GM18498 (cell line): ENCODE data around the gene ACTR1B.
"Not testable (repeated sequence)": the region's sequence is repeated elsewhere in the genome, so short reads cannot be mapped to it uniquely, and the experiment has no call there.

ENCODE experiments used
- ATAC-seq: cut with Tn5 transposase; IDR thresholded peaks from one replicate; pipeline ENCODE4 v1.9.1; 2021; ENCODE audit warnings: mild to moderate bottlenecking, moderate library complexity; ENCODE audit not compliant: unreplicated experiment

Gene ACTR1B

GRCh38 chr2:97659256-97660043, 4.4 kb downstream of the ACTR1B start:
- no peak for ATAC-seq

GRCh38 chr2:97658691-97659157, 5.1 kb downstream of the ACTR1B start:
- no peak for ATAC-seq

GRCh38 chr2:97657986-97658690, 5.7 kb downstream of the ACTR1B start:
- no peak for ATAC-seq

GRCh38 chr2:97656905-97657587, 6.8 kb downstream of the ACTR1B start:
- no peak for ATAC-seq

- no peak for ATAC-seq
Measured at GRCh38 chr2:97656129-97656755, 7.6 kb downstream of the ACTR1B start.

- ATAC-seq: no peak
Measured at GRCh38 chr2:97654791-97655190, 9.1 kb downstream of the ACTR1B start.

GRCh38 chr2:97654309-97654708, 9.5 kb downstream of the ACTR1B start:
- no peak for ATAC-seq

GRCh38 chr2:97653874-97654273, 10.0 kb downstream of the ACTR1B start:
- no peak for ATAC-seq

- no peak for ATAC-seq
Measured at GRCh38 chr2:97653473-97653872, 10.4 kb downstream of the ACTR1B start.

GRCh38 chr2:97651114-97651513, 12.7 kb downstream of the ACTR1B start:
- ATAC-seq: no peak

GRCh38 chr2:97646977-97647376, 16.9 kb downstream of the ACTR1B start:
- no peak for ATAC-seq

- ATAC-seq: peak; percentile 95
Measured at GRCh38 chr2:97645695-97646629, 17.9 kb downstream of the ACTR1B start, which contains the start of gene COX5B. TSS of gene COX5B (plus strand) at chr2:97646062. CDS start at chr2:97646087, 25 bp downstream.

- peak; percentile 42 for ATAC-seq
Measured at GRCh38 chr2:97645112-97645694, 18.6 kb downstream of the ACTR1B start.

GRCh38 chr2:97644023-97644717, 19.7 kb downstream of the ACTR1B start:
- no peak for ATAC-seq

GRCh38 chr2:97626049-97626430, 37.8 kb downstream of the ACTR1B start:
- ATAC-seq: not testable (repeated sequence)

- ATAC-seq: not testable (repeated sequence)
Measured at GRCh38 chr2:97625354-97626048, 38.3 kb downstream of the ACTR1B start.

GRCh38 chr2:97622976-97623375, 40.9 kb downstream of the ACTR1B start:
- ATAC-seq: not testable (repeated sequence)

- not testable (repeated sequence) for ATAC-seq
Measured at GRCh38 chr2:97620492-97620891, 43.4 kb downstream of the ACTR1B start.
